ENCODE measurements around the gene WDR74. TPM values are rescaled to one million over a fixed set of nuclear protein-coding genes. Genes with fewer than 3 reads are reported as not detected.

The WDR74 gene
- total RNA-seq, 1 experiment from 2014 or later: 110 TPM

GRCh38 chr11:62880231-62880802 is 40.9 kb upstream of the WDR74 start (continued):
- TF ChIP-seq STAT6 (CRISPR knock-in tag; conservative IDR thresholded peaks at IDR 0.05; ENCODE audit: low read depth) (no peak), GABPB1 (CRISPR knock-in tag; IDR thresholded peaks at IDR 0.05) (no peak), JAZF1 (CRISPR knock-in tag; IDR thresholded peaks at IDR 0.05) (no peak), EMX1 (CRISPR knock-in tag; IDR thresholded peaks at IDR 0.05) (no peak), ELF4 (CRISPR knock-in tag; IDR thresholded peaks at IDR 0.05; ENCODE audit: low read depth) (no peak), MYBL2 (CRISPR knock-in tag; IDR thresholded peaks at IDR 0.05) (no peak)

GRCh38 chr11:62879235-62879978 is 40.0 kb upstream of the WDR74 start:
- ATAC-seq: no peak
- no peak for DNase-seq (ENCODE audit: low spot score)
- CTCF ChIA-PET: interaction anchor here (0.7 to 1.0 kb wide), 2 partner anchors 17 to 18 kb away, joined by 3 to 6 read pairs; no protein-coding TSS in a partner anchor
- Mint-ChIP-seq H3K27me3 (ENCODE audit: low read depth) (peaks cover 3% of the 10 kb centered on the region; the same call in 1 of the 2 replicates), H3K4me3 (peak overlapping the region; percentile 99), H3K4me1 (peaks cover 48% of the 10 kb centered on the region), H3K36me3 (peaks cover 63% of the 10 kb centered on the region), H3K27ac (peak overlapping the region; percentile 100), H3K9me3 (no peaks in the 10 kb centered on the region)
- POLR2A ChIA-PET: interaction anchor here (0.6 to 3.8 kb wide), 5 partner anchors 10 to 104 kb away, joined by 3 to 44 read pairs (median 5); partner anchors contain the start of gene STX5
- no peak for TF ChIP-seq ERG (CRISPR knock-in tag; IDR thresholded peaks at IDR 0.05)
- TF ChIP-seq ZNF416 (CRISPR knock-in tag; IDR thresholded peaks at IDR 0.05): no peak
- no peak for TF ChIP-seq ZNF396 (CRISPR knock-in tag; IDR thresholded peaks at IDR 0.05; ENCODE audit: borderline replicate concordance)
- TF ChIP-seq TEAD1 (CRISPR knock-in tag; IDR thresholded peaks at IDR 0.05): no peak
- no peak for TF ChIP-seq STAT6 (CRISPR knock-in tag; conservative IDR thresholded peaks at IDR 0.05; ENCODE audit: low read depth)
- TF ChIP-seq ZNF317 (CRISPR knock-in tag; IDR thresholded peaks at IDR 0.05; ENCODE audit: borderline replicate concordance, low read depth): no peak
- TF ChIP-seq GTF2I (CRISPR knock-in tag; conservative IDR thresholded peaks at IDR 0.05): 0 out of 2 replicates have a peak, but pooled peaks have one; percentile 25
- TF ChIP-seq RORB (CRISPR knock-in tag; IDR thresholded peaks at IDR 0.05): no peak
- TF ChIP-seq ZNF121 (CRISPR knock-in tag; IDR thresholded peaks at IDR 0.05): peak; percentile 96
- TF ChIP-seq ZNF423 (CRISPR knock-in tag; IDR thresholded peaks at IDR 0.05): peak; percentile 69; the same call in 1 of the 2 replicates

- ATAC-seq: no peak
- ChIA-PET POLR2A (no interaction called here), CTCF (no interaction called here)
- no peak overlapping the region for H3K4me3 Mint-ChIP-seq
- H3K36me3 Mint-ChIP-seq: peaks cover 42% of the 10 kb centered on the region
- DNase-seq (ENCODE audit: low spot score): no peak
- H3K4me1 Mint-ChIP-seq: peaks cover 22% of the 10 kb centered on the region
- peak overlapping the region; percentile 26; the same call in 1 of the 2 replicates for H3K27ac Mint-ChIP-seq
- TF ChIP-seq JUN (CRISPR knock-in tag; IDR thresholded peaks at IDR 0.05): no peak
- no peaks in the 10 kb centered on the region for H3K9me3 Mint-ChIP-seq
- H3K27me3 Mint-ChIP-seq (ENCODE audit: low read depth): peaks cover 3% of the 10 kb centered on the region; the same call in 1 of the 2 replicates
Observed at GRCh38 chr11:62876712-62877111, 37.3 kb upstream of the WDR74 start.

All from WTC11 (cell line).